Measurements from ENCODE around the gene ADAMTS18. TPM values are rescaled to one million over a fixed set of nuclear protein-coding genes. Genes with fewer than 3 reads are reported as not detected.
A peak's percentile ranks its signal among the peaks of the same experiment; 100 is the strongest.

The ADAMTS18 gene
- total RNA-seq, 1 donor from 2014 or later, result 2.5 TPM

- Mint-ChIP-seq H3K27ac (ENCODE audit: unreplicated experiment) (peak overlapping the region; percentile 94), H3K9me3 (ENCODE audit: unreplicated experiment) (no peaks in the 10 kb centered on the region), H3K4me3 (ENCODE audit: unreplicated experiment) (no peak overlapping the region), H3K36me3 (ENCODE audit: low read depth, unreplicated experiment) (no peaks in the 10 kb centered on the region), H3K4me1 (ENCODE audit: low read depth, unreplicated experiment) (peaks cover 29% of the 10 kb centered on the region), H3K27me3 (ENCODE audit: low read depth, unreplicated experiment) (no peaks in the 10 kb centered on the region)
- Histone ChIP-seq H3K9ac (ENCODE audit: low read length) (peak overlapping the region; percentile 57), H3K4me3 (ENCODE audit: insufficient read depth, low read depth, low read length) (no peak overlapping the region), H3K4me2 (ENCODE audit: low read length) (peak overlapping the region; percentile 79), H3K27ac (ENCODE audit: low read depth, low read length) (peak overlapping the region; percentile 79), H4K20me1 (ENCODE audit: insufficient read depth, low read length) (no peaks in the 10 kb centered on the region), H3K4me1 (ENCODE audit: insufficient read depth, low read length) (peaks cover 26% of the 10 kb centered on the region), H3K27me3 (ENCODE audit: insufficient read depth, low read length) (no peaks in the 10 kb centered on the region), H3K9me3 (ENCODE audit: insufficient read depth, low read depth, low read length) (no peaks in the 10 kb centered on the region), H3K36me3 (ENCODE audit: insufficient read depth, low read length) (no peaks in the 10 kb centered on the region), H3K79me2 (ENCODE audit: insufficient read depth, low read length) (no peaks in the 10 kb centered on the region), H2AFZ (ENCODE audit: low read depth, low read length) (peak overlapping the region; percentile 12)
- FAIRE-seq (peak; percentile 98), DNase-seq (ENCODE audit: low read depth) (peak; percentile 97)
- TF ChIP-seq CTCF (IDR thresholded peaks at IDR 0.05; ENCODE audit: insufficient read depth, low read depth, low read length) (no peak), EZH2 (IDR thresholded peaks at IDR 0.05; ENCODE audit: insufficient read depth, low read length) (no peak)
These were observed 136.1 kb downstream of the ADAMTS18 start for GRCh38 chr16:77298418-77299360.

GRCh38 chr16:77297996-77298395 lies 136.8 kb downstream of the ADAMTS18 start:
- Mint-ChIP-seq H3K27ac (ENCODE audit: unreplicated experiment) (peak overlapping the region; percentile 94), H3K9me3 (ENCODE audit: unreplicated experiment) (no peaks in the 10 kb centered on the region), H3K4me3 (ENCODE audit: unreplicated experiment) (no peak overlapping the region), H3K4me1 (ENCODE audit: low read depth, unreplicated experiment) (peaks cover 29% of the 10 kb centered on the region), H3K36me3 (ENCODE audit: low read depth, unreplicated experiment) (no peaks in the 10 kb centered on the region), H3K27me3 (ENCODE audit: low read depth, unreplicated experiment) (peaks cover 1% of the 10 kb centered on the region)
- Histone ChIP-seq H3K4me1 (ENCODE audit: insufficient read depth, low read length) (peaks cover 26% of the 10 kb centered on the region), H2AFZ (ENCODE audit: low read depth, low read length) (no peak overlapping the region), H3K27ac (ENCODE audit: low read depth, low read length) (peak overlapping the region; percentile 79), H3K79me2 (ENCODE audit: insufficient read depth, low read length) (no peaks in the 10 kb centered on the region), H3K27me3 (ENCODE audit: insufficient read depth, low read length) (no peaks in the 10 kb centered on the region), H3K4me3 (ENCODE audit: insufficient read depth, low read depth, low read length) (no peak overlapping the region), H4K20me1 (ENCODE audit: insufficient read depth, low read length) (no peaks in the 10 kb centered on the region), H3K9ac (ENCODE audit: low read length) (peak overlapping the region; percentile 57), H3K4me2 (ENCODE audit: low read length) (peak overlapping the region; percentile 79), H3K36me3 (ENCODE audit: insufficient read depth, low read length) (no peaks in the 10 kb centered on the region), H3K9me3 (ENCODE audit: insufficient read depth, low read depth, low read length) (no peaks in the 10 kb centered on the region)
- no peak for TF ChIP-seq CTCF (IDR thresholded peaks at IDR 0.05; ENCODE audit: insufficient read depth, low read depth, low read length)
- TF ChIP-seq EZH2 (IDR thresholded peaks at IDR 0.05; ENCODE audit: insufficient read depth, low read length), result no peak
- FAIRE-seq, result no peak
- DNase-seq (ENCODE audit: low read depth), result peak; percentile 51

- TF ChIP-seq CTCF (IDR thresholded peaks at IDR 0.05; ENCODE audit: insufficient read depth, low read depth, low read length), result no peak
- TF ChIP-seq EZH2 (IDR thresholded peaks at IDR 0.05; ENCODE audit: insufficient read depth, low read length), result no peak
- no peak for FAIRE-seq
These were observed 138.9 kb downstream of the ADAMTS18 start for GRCh38 chr16:77295896-77296295.

More at GRCh38 chr16:77295896-77296295, 138.9 kb downstream of the ADAMTS18 start:
- H3K27me3 Mint-ChIP-seq (ENCODE audit: low read depth, unreplicated experiment), result peaks cover 1% of the 10 kb centered on the region
- no peak overlapping the region for H3K9ac ChIP-seq (ENCODE audit: low read length)
- no peaks in the 10 kb centered on the region for H3K36me3 ChIP-seq (ENCODE audit: insufficient read depth, low read length)
- H2AFZ ChIP-seq (ENCODE audit: low read depth, low read length), result no peak overlapping the region
- H3K9me3 ChIP-seq (ENCODE audit: insufficient read depth, low read depth, low read length), result no peaks in the 10 kb centered on the region
- H3K27me3 ChIP-seq (ENCODE audit: insufficient read depth, low read length), result no peaks in the 10 kb centered on the region
- H3K79me2 ChIP-seq (ENCODE audit: insufficient read depth, low read length), result no peaks in the 10 kb centered on the region
- no peak overlapping the region for H3K4me2 ChIP-seq (ENCODE audit: low read length)
- no peaks in the 10 kb centered on the region for H3K9me3 Mint-ChIP-seq (ENCODE audit: unreplicated experiment)
- peaks cover 26% of the 10 kb centered on the region for H3K4me1 ChIP-seq (ENCODE audit: insufficient read depth, low read length)
- H3K4me3 ChIP-seq (ENCODE audit: insufficient read depth, low read depth, low read length), result no peak overlapping the region
- no peak overlapping the region for H3K4me3 Mint-ChIP-seq (ENCODE audit: unreplicated experiment)
- no peaks in the 10 kb centered on the region for H4K20me1 ChIP-seq (ENCODE audit: insufficient read depth, low read length)
- no peaks in the 10 kb centered on the region for H3K36me3 Mint-ChIP-seq (ENCODE audit: low read depth, unreplicated experiment)
- H3K4me1 Mint-ChIP-seq (ENCODE audit: low read depth, unreplicated experiment), result peaks cover 28% of the 10 kb centered on the region
- no peak overlapping the region for H3K27ac Mint-ChIP-seq (ENCODE audit: unreplicated experiment)
- DNase-seq (ENCODE audit: low read depth), result no peak
- no peak overlapping the region for H3K27ac ChIP-seq (ENCODE audit: low read depth, low read length)
